Measurements from ENCODE around the gene XAB2. TPM values are rescaled to one million over a fixed set of nuclear protein-coding genes. Genes with fewer than 3 reads are reported as not detected.
"Not testable (repeated sequence)": the region's sequence is repeated elsewhere in the genome, so short reads cannot be mapped to it uniquely, and the experiment has no call there.

The XAB2 gene
- total and polyA plus RNA-seq, 12 donors = 18.6 to 31.9 (median 22.7) TPM

DNA sequence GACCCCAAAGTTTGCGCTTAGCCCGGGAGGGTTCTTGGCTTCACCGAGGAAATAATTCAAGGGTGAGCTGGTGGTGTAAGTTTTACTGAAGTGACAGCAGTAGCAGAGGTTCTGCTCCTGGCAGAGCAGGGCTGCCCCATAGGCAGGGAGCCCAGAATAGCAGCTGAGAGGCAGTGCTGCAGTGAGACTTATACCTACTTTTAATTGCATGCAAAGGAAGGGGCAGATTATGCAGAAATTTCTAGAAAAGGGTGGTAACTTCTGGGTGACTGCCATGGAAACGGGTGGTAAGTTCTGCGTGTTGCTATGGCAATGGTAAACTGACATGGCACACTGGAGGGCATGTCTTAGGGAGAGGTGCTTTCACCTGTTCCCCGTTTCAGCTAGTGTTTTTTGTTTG, 51.2 kb downstream of the XAB2 start:
- intact Hi-C loops (cut with DNase I) = loop anchor here in 1 of 10 donors (10.0 kb wide), 1 partner anchor 217 kb away; no protein-coding TSS in a partner anchor
- no peak for ATAC-seq

GRCh38 chr19:7577422-7577821, 51.9 kb downstream of the XAB2 start:
- H3K36me3 ChIP-seq, H3K27ac ChIP-seq, H3K4me1 ChIP-seq, ATAC-seq, DNase-seq, H3K9me3 ChIP-seq, H3K4me3 ChIP-seq: not testable (repeated sequence)
- WGBS, 2 donors = 88 to 94% methylated on average over 1 of the region's 1 CpG
- H3K27me3 ChIP-seq = peaks cover 0 to 17% (median 0%) of the 10 kb centered on the region in 7 donors
- intact Hi-C loops (cut with DNase I) = loop anchor here in 1 of 10 donors (10.0 kb wide), 1 partner anchor 217 kb away; no protein-coding TSS in a partner anchor

More for the DNA sequence above, 51.2 kb downstream of the XAB2 start:
- no peaks in the 10 kb centered on the region for H3K9me3 ChIP-seq
- no peaks in the 10 kb centered on the region for H3K4me1 ChIP-seq
- no peak overlapping the region for H3K4me3 ChIP-seq
- TF ChIP-seq, protein P1, sequence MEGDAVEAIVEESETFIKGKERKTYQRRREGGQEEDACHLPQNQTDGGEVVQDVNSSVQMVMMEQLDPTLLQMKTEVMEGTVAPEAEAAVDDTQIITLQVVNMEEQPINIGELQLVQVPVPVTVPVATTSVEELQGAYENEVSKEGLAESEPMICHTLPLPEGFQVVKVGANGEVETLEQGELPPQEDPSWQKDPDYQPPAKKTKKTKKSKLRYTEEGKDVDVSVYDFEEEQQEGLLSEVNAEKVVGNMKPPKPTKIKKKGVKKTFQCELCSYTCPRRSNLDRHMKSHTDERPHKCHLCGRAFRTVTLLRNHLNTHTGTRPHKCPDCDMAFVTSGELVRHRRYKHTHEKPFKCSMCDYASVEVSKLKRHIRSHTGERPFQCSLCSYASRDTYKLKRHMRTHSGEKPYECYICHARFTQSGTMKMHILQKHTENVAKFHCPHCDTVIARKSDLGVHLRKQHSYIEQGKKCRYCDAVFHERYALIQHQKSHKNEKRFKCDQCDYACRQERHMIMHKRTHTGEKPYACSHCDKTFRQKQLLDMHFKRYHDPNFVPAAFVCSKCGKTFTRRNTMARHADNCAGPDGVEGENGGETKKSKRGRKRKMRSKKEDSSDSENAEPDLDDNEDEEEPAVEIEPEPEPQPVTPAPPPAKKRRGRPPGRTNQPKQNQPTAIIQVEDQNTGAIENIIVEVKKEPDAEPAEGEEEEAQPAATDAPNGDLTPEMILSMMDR (IDR thresholded peaks at IDR 0.05) = no peak
- no peak for DNase-seq
- WGBS, 2 donors = 67 to 68% methylated on average over 6 of the region's 6 CpGs
- no peaks in the 10 kb centered on the region for H3K36me3 ChIP-seq
- no peak overlapping the region for H3K27ac ChIP-seq
- peaks cover 0 to 21% (median 0%) of the 10 kb centered on the region in 7 donors for H3K27me3 ChIP-seq

- 78 to 84% methylated on average over 9 of the region's 9 CpGs for WGBS, 2 donors
- DNase-seq = no peak
- H3K9me3 ChIP-seq = no peaks in the 10 kb centered on the region
- H3K4me3 ChIP-seq = no peak overlapping the region
- no peak overlapping the region for H3K27ac ChIP-seq
- H3K27me3 ChIP-seq = peaks cover 0 to 11% (median 0%) of the 10 kb centered on the region in 7 donors
- H3K4me1 ChIP-seq = no peaks in the 10 kb centered on the region
- TF ChIP-seq, protein P1 (IDR thresholded peaks at IDR 0.05) = no peak
- intact Hi-C loops (cut with DNase I) = loop anchor here in 1 of 10 donors (10.0 kb wide), 1 partner anchor 219 kb away; no protein-coding TSS in a partner anchor
- H3K36me3 ChIP-seq = no peaks in the 10 kb centered on the region
- no peak for ATAC-seq
Observed at GRCh38 chr19:7575434-7576040, 53.8 kb downstream of the XAB2 start.

- H3K4me1 ChIP-seq = peaks cover 0 to 3% (median 0%) of the 10 kb centered on the region in 9 donors
- intact Hi-C loops (cut with DNase I) = loop anchor here in 2 of 10 donors (5.0 to 10.0 kb wide), 2 partner anchors 224 to 227 kb away; no protein-coding TSS in a partner anchor
- DNase-seq (no peak), ATAC-seq (no peak)
- no peak overlapping the region for H3K27ac ChIP-seq
- TF ChIP-seq, protein P1 (IDR thresholded peaks at IDR 0.05) = no peak
- H3K27me3 ChIP-seq = peaks cover 0 to 3% (median 0%) of the 10 kb centered on the region in 7 donors
- no peak overlapping the region for H3K4me3 ChIP-seq
- WGBS, 2 donors = 81 to 85% methylated on average over 5 of the region's 5 CpGs
- H3K9me3 ChIP-seq = no peaks in the 10 kb centered on the region
- no peaks in the 10 kb centered on the region for H3K36me3 ChIP-seq
Observed at GRCh38 chr19:7570761-7571160, 58.6 kb downstream of the XAB2 start.

Small RNAs within 50 kb of the gene (microRNA-seq; reads per million reads assigned to microRNA genes)
- gene MIR6792 = 0 reads per million in 2 donors

Other genes starting within 250 kb of the XAB2 start
- gene PEX11G, start 140.5 kb downstream of the XAB2 start, total RNA-seq = 1 to 10 TPM in 9 of 10 donors, under 1 TPM in 1; 0.95 to 2.4 (median 1.9) TPM
- 1 to 10 TPM; 1.2 to 3.9 TPM for gene PEX11G, start 140.5 kb downstream of the XAB2 start, polyA plus RNA-seq
- 100 to 1,000 TPM in 1 of 10 donors, 10 to 100 TPM in 9; 67.7 to 104 (median 76.5) TPM for gene ZNF358, start 113.4 kb downstream of the XAB2 start, total RNA-seq
- gene ZNF358, start 113.4 kb downstream of the XAB2 start, polyA plus RNA-seq = 100 to 1,000 TPM in 1 of 2 donors, 10 to 100 TPM in 1; 61.4 to 167 TPM
- 10 to 100 TPM; 10.4 to 29.1 (median 13.4) TPM for gene MCOLN1, start 106.9 kb downstream of the XAB2 start, total RNA-seq
- gene MCOLN1, start 106.9 kb downstream of the XAB2 start, polyA plus RNA-seq = 10 to 100 TPM; 20.8 to 34.9 TPM
- gene PNPLA6, start 93.8 kb downstream of the XAB2 start, total RNA-seq = 10 to 100 TPM; 33.9 to 73.8 (median 41.6) TPM
- 10 to 100 TPM; 34.1 to 57.0 TPM for gene PNPLA6, start 93.8 kb downstream of the XAB2 start, polyA plus RNA-seq
- 1 to 10 TPM in 1 of 10 donors, under 1 TPM in 9; 0.13 to 2.0 (median 0.30) TPM for gene CAMSAP3, start 33.7 kb downstream of the XAB2 start, total RNA-seq
- under 1 TPM; 0.03 to 0.37 TPM for gene CAMSAP3, start 33.7 kb downstream of the XAB2 start, polyA plus RNA-seq
- gene PET100, start 248 bp upstream of the XAB2 start, total RNA-seq = 100 to 1,000 TPM; 119 to 230 (median 150) TPM
- 1,000 to 10,000 TPM in 1 of 2 donors, 10 to 100 TPM in 1; 99.1 to 1,041 TPM for gene PET100, start 248 bp upstream of the XAB2 start, polyA plus RNA-seq
- gene PCP2, start 4.2 kb upstream of the XAB2 start, total RNA-seq = 1 to 10 TPM in 5 of 10 donors, under 1 TPM in 3, not detected in 2; 0.35 to 3.8 (median 2.3) TPM
- 1 to 10 TPM in 1 of 2 donors, under 1 TPM in 1; 0.67 to 1.0 TPM for gene PCP2, start 4.2 kb upstream of the XAB2 start, polyA plus RNA-seq
- gene STXBP2, start 7.6 kb upstream of the XAB2 start, total RNA-seq = 10 to 100 TPM in 2 of 10 donors, 1 to 10 TPM in 8; 1.6 to 19.6 (median 2.5) TPM
- 1 to 10 TPM; 6.0 to 6.7 TPM for gene STXBP2, start 7.6 kb upstream of the XAB2 start, polyA plus RNA-seq
- gene RETN, start 39.5 kb upstream of the XAB2 start, total RNA-seq = under 1 TPM in 2 of 10 donors, not detected in 8; 0.51 to 0.76 TPM
- 10 to 100 TPM in 1 of 2 donors, 1 to 10 TPM in 1; 8.5 to 12.6 TPM for gene RETN, start 39.5 kb upstream of the XAB2 start, polyA plus RNA-seq
- 1 to 10 TPM in 1 of 10 donors, under 1 TPM in 5, not detected in 4; 0.17 to 1.2 (median 0.25) TPM for gene MCEMP1, start 47.5 kb upstream of the XAB2 start, total RNA-seq
- gene MCEMP1, start 47.5 kb upstream of the XAB2 start, polyA plus RNA-seq = under 1 TPM in 1 of 2 donors, not detected in 1; 0.71 TPM
- gene TRAPPC5, start 51.3 kb upstream of the XAB2 start, total RNA-seq = 100 to 1,000 TPM in 3 of 10 donors, 10 to 100 TPM in 7; 75.3 to 132 (median 86.0) TPM
- 100 to 1,000 TPM; 149 to 388 TPM for gene TRAPPC5, start 51.3 kb upstream of the XAB2 start, polyA plus RNA-seq
- gene FCER2, start 72.6 kb upstream of the XAB2 start, total RNA-seq = 1 to 10 TPM in 1 of 10 donors, under 1 TPM in 4, not detected in 5; 0.21 to 1.0 (median 0.44) TPM
- gene FCER2, start 72.6 kb upstream of the XAB2 start, polyA plus RNA-seq = under 1 TPM; 0.13 to 0.44 TPM
- gene CLEC4G, start 102.6 kb upstream of the XAB2 start, total RNA-seq = 1 to 10 TPM in 3 of 10 donors, under 1 TPM in 4, not detected in 3; 0.25 to 4.2 (median 0.91) TPM
- gene CLEC4G, start 102.6 kb upstream of the XAB2 start, polyA plus RNA-seq = under 1 TPM; 0.20 to 0.73 TPM
- 10 to 100 TPM in 2 of 10 donors, 1 to 10 TPM in 8; 1.6 to 29.6 (median 4.6) TPM for gene CD209, start 118.0 kb upstream of the XAB2 start, total RNA-seq
- under 1 TPM; 0.54 to 0.95 TPM for gene CD209, start 118.0 kb upstream of the XAB2 start, polyA plus RNA-seq
- not detected for gene CLEC4M, start 133.7 kb upstream of the XAB2 start, total RNA-seq
- not detected for gene CLEC4M, start 133.7 kb upstream of the XAB2 start, polyA plus RNA-seq
- 10 to 100 TPM; 16.8 to 26.3 (median 20.3) TPM for gene EVI5L, start 200.7 kb upstream of the XAB2 start, total RNA-seq
- 10 to 100 TPM; 12.9 to 21.0 TPM for gene EVI5L, start 200.7 kb upstream of the XAB2 start, polyA plus RNA-seq
- gene PRR36, start 244.8 kb upstream of the XAB2 start, total RNA-seq = under 1 TPM in 1 of 10 donors, not detected in 9; 0.05 TPM
- gene PRR36, start 244.8 kb upstream of the XAB2 start, polyA plus RNA-seq = under 1 TPM; 0.01 to 0.07 TPM